Trophoblast cell (in vitro differentiated cells and primary cell): ENCODE measurements around the gene ROBO1.
A peak's percentile ranks its signal among the peaks of the same experiment; 100 is the strongest.

ENCODE experiments used
- DNase-seq, 2 donors: peaks; one replicate each; pipeline ENCODE4 v3.0.0-alpha.2; 2016
- H2AFZ ChIP-seq: 2 replicates; pipeline ENCODE4 v1.6.1; 2013; ENCODE audit warnings: low read length, moderate library complexity, mild to moderate bottlenecking; ENCODE audit not compliant: insufficient read depth, poor library complexity
- H2AK5ac ChIP-seq: 2 replicates; pipeline ENCODE4 v1.6.1; 2013; ENCODE audit warnings: mild to moderate bottlenecking, low read length
- H2BK120ac ChIP-seq: 2 replicates; pipeline ENCODE4 v1.6.1; 2013; ENCODE audit warnings: low read length, mild to moderate bottlenecking, moderate library complexity; ENCODE audit not compliant: insufficient read depth, poor library complexity
- H2BK12ac ChIP-seq: 2 replicates; pipeline ENCODE4 v1.6.1; 2013; ENCODE audit warnings: mild to moderate bottlenecking, low read length, moderate library complexity
- H2BK5ac ChIP-seq: 2 replicates; pipeline ENCODE4 v1.6.1; 2013; ENCODE audit warnings: low read length, low read depth, moderate library complexity, mild to moderate bottlenecking; ENCODE audit not compliant: poor library complexity
- H3K14ac ChIP-seq: 2 replicates; pipeline ENCODE4 v1.6.1; 2013; ENCODE audit warnings: mild to moderate bottlenecking, low read length
- H3K18ac ChIP-seq: 2 replicates; pipeline ENCODE4 v1.6.1; 2013; ENCODE audit warnings: mild to moderate bottlenecking, low read length
- H3K23ac ChIP-seq: 2 replicates; pipeline ENCODE4 v1.6.1; 2013; ENCODE audit warnings: low read length
- H3K27ac ChIP-seq: 2 replicates; pipeline ENCODE4 v1.5.1; 2013; ENCODE audit warnings: low read depth, mild to moderate bottlenecking, inconsistent platforms, low read length, moderate library complexity
- H3K27me3 ChIP-seq: 2 replicates; pipeline ENCODE4 v1.6.1; 2013; ENCODE audit warnings: inconsistent platforms, mild to moderate bottlenecking, low read length, moderate library complexity; ENCODE audit not compliant: insufficient read depth
- H3K36me3 ChIP-seq, 2 experiments: 1 replicate in 1 of 2; 2 replicates in 1 of 2; pipeline ENCODE4 v1.6.1; 2013; ENCODE audit warnings: low read length in 2 of 2, mild to moderate bottlenecking in 2 of 2, moderate library complexity in 1 of 2; ENCODE audit not compliant: insufficient read depth in 2 of 2, control insufficient read depth in 1 of 2
- H3K4ac ChIP-seq: 2 replicates; pipeline ENCODE4 v1.6.1; 2013; ENCODE audit warnings: low read depth, mild to moderate bottlenecking, low read length, moderate library complexity
- H3K4me1 ChIP-seq, 2 experiments: 1 replicate in 1 of 2; 2 replicates in 1 of 2; pipeline ENCODE4 v1.6.1; 2013; ENCODE audit warnings: low read length in 2 of 2, mild to moderate bottlenecking in 2 of 2, moderate library complexity in 1 of 2; ENCODE audit not compliant: insufficient read depth in 2 of 2, control insufficient read depth in 1 of 2
- H3K4me2 ChIP-seq: 2 replicates; pipeline ENCODE4 v1.6.1; 2013; ENCODE audit warnings: inconsistent platforms, mild to moderate bottlenecking, low read length, moderate library complexity
- H3K4me3 ChIP-seq: 2 replicates; pipeline ENCODE4 v1.5.1; 2013; ENCODE audit warnings: mild to moderate bottlenecking, low read depth, low read length, inconsistent platforms
- H3K79me1 ChIP-seq: one replicate; pipeline ENCODE4 v1.6.1; 2013; ENCODE audit warnings: low read length
- H3K79me2 ChIP-seq: 2 replicates; pipeline ENCODE4 v1.6.1; 2013; ENCODE audit warnings: low read length, mild to moderate bottlenecking; ENCODE audit not compliant: control insufficient read depth, insufficient read depth, poor library complexity
- H3K9ac ChIP-seq: 2 replicates; pipeline ENCODE4 v1.6.1; 2013; ENCODE audit warnings: mild to moderate bottlenecking, low read length
- H3K9me3 ChIP-seq: 2 replicates; pipeline ENCODE4 v1.6.1; 2013; ENCODE audit warnings: low read depth, mild to moderate bottlenecking, control low read depth, inconsistent platforms, low read length; ENCODE audit not compliant: insufficient read depth
- H4K12ac ChIP-seq: 2 replicates; pipeline ENCODE4 v1.6.1; 2013; ENCODE audit warnings: low read depth, mild to moderate bottlenecking, low read length, moderate library complexity
- H4K8ac ChIP-seq: 2 replicates; pipeline ENCODE4 v1.6.1; 2013; ENCODE audit warnings: low read depth, mild to moderate bottlenecking, low read length, moderate library complexity
- H4K91ac ChIP-seq: one replicate; pipeline ENCODE4 v1.6.1; 2013; ENCODE audit warnings: low read depth, mild to moderate bottlenecking, low read length, moderate library complexity
- WGBS: extraction: QIAGEN DNeasy Blood & Tissue Kit; methylation state at CpG from one replicate; pipeline ENCODE4 v1.1.7; 2013; ENCODE audit warnings: missing lambda C conversion rate; ENCODE audit not compliant: insufficient read length, insufficient coverage; ENCODE audit errors: extremely low coverage; 5-methylcytosine and 5-hydroxymethylcytosine counted together

The ROBO1 gene

DNA sequence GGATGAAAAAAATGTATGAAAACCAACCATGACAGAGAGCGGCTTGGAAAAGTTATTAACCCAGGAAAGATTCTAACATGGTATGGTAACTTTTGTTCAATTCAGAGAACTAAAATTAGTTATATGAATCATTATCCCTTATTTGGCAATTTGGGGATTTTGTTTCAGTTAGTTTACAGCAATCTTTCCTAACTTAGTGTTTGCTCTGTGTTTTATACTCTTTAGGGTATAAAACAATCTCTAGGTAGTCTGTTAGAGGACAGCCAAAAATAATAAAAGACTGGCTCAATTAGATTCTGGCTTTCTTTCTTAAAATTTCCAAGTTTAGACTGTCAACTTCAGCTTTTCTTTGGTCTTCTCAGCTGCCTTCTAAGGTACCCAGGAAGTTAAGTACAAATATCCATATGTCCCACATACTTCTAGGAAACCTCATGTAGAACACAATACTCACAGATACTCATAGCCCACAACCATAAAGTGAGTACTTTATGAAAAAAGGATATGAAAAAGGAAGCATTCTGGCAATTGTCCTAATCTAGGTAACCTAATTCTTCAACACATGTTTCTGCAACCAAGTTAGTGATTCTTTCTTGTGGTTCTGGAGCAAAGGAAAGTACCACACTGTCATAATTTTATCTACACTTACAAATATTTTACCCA, 849.3 kb downstream of the ROBO1 start:
- Histone ChIP-seq H3K4me3 (no peak overlapping the region), H3K14ac (no peak overlapping the region), H3K4me2 (no peak overlapping the region), H2AFZ (no peak overlapping the region), H3K79me1 (no peaks in the 10 kb centered on the region), H3K4me1 (peaks cover 0 to 1% of the 10 kb centered on the region in 2 experiments), H2BK5ac (no peak overlapping the region), H2AK5ac (no peak overlapping the region), H3K18ac (no peak overlapping the region), H2BK12ac (no peak overlapping the region), H3K23ac (no peak overlapping the region), H3K36me3 (peaks cover 0 to under 1% of the 10 kb centered on the region in 2 experiments), H3K4ac (no peak overlapping the region), H4K91ac (no peak overlapping the region), H3K79me2 (no peaks in the 10 kb centered on the region), H4K8ac (no peak overlapping the region), H3K27ac (no peak overlapping the region), H4K12ac (no peak overlapping the region), H3K9me3 (no peaks in the 10 kb centered on the region), H3K9ac (no peak overlapping the region), H3K27me3 (no peaks in the 10 kb centered on the region), H2BK120ac (no peak overlapping the region)
- DNase-seq: no peak
- no CpG with 5 or more reads among the region's 1 CpG for WGBS

DNA sequence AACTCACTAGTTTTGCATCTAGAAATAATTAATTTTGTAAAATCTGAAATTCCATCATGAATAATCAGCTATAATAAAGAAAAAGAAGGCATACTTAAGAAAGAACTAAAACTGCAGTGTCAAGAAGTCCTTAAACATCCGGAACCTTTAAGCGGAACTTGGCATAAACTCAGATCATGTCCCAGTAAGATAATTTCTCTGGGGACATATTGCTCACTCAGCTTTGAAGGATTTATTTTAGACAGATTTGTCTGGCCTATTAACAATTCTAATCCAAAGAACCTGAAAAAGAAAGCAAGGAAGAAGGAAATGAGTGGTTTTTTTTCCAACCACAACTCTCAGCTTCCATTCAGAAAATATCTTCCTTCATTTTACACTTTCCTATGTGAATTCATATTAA, 850.3 kb downstream of the ROBO1 start:
- no CpG with 5 or more reads among the region's 2 CpGs for WGBS
- no peak for DNase-seq
- Histone ChIP-seq H3K79me2 (no peaks in the 10 kb centered on the region), H3K4me1 (no peaks in the 10 kb centered on the region), H3K79me1 (no peaks in the 10 kb centered on the region), H3K18ac (no peak overlapping the region), H2BK12ac (no peak overlapping the region), H2AK5ac (no peak overlapping the region), H2AFZ (no peak overlapping the region), H4K8ac (no peak overlapping the region), H3K14ac (no peak overlapping the region), H2BK120ac (no peak overlapping the region), H3K27me3 (no peaks in the 10 kb centered on the region), H3K4me2 (no peak overlapping the region), H3K36me3 (no peaks in the 10 kb centered on the region), H3K4ac (no peak overlapping the region), H3K4me3 (no peak overlapping the region), H3K9me3 (no peaks in the 10 kb centered on the region), H3K27ac (no peak overlapping the region), H3K9ac (no peak overlapping the region), H4K12ac (no peak overlapping the region), H3K23ac (no peak overlapping the region), H2BK5ac (no peak overlapping the region), H4K91ac (no peak overlapping the region)

DNA sequence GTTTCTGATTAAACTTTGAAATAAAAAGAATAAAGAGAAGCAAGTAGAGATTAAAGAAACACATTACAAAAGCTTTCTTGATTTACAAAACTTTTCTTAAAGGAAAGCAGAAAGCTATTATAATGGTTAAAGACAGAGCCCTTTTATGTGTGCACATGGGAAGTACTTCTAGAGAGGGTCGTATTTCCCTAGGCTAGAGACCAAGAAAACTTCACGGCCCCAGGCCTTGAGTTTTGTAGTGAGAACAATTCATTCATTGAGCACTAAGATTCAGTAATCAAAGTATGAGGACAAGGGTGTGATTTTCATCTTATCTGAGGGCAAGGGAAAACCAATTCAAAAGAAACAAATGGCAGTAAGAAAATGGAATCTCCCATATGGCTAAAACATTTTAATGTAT, 854.1 kb downstream of the ROBO1 start:
- Histone ChIP-seq H3K4ac (no peak overlapping the region), H3K18ac (no peak overlapping the region), H3K4me2 (no peak overlapping the region), H3K36me3 (no peaks in the 10 kb centered on the region), H2BK12ac (no peak overlapping the region), H3K4me3 (no peak overlapping the region), H3K27ac (no peak overlapping the region), H3K4me1 (no peaks in the 10 kb centered on the region), H3K14ac (no peak overlapping the region), H3K27me3 (no peaks in the 10 kb centered on the region), H2BK120ac (no peak overlapping the region), H3K79me2 (no peaks in the 10 kb centered on the region), H2AK5ac (no peak overlapping the region), H2BK5ac (no peak overlapping the region), H3K23ac (no peak overlapping the region), H4K12ac (no peak overlapping the region), H3K9ac (no peak overlapping the region), H4K91ac (no peak overlapping the region), H4K8ac (no peak overlapping the region), H3K9me3 (no peaks in the 10 kb centered on the region), H2AFZ (no peak overlapping the region), H3K79me1 (no peaks in the 10 kb centered on the region)
- no peak for DNase-seq
- WGBS: no CpG with 5 or more reads among the region's 2 CpGs

DNA sequence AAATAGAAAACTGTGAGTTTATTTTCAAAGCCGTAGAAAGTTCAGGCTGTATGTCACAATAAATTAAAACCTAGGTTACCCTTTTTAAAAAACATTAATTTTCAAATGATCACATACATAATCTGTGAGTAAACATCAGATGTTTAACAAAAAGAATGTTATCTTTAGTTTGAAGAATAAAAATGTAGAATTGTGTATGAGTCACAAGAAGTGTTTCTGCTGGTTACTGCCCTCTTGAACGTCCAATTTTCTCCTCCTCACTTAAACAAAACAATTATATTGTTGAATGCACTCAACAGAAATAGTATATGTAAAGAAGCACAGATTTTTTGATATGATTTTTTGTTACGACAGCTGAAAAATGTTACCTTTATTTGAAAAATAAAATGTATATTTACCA, 855.1 kb downstream of the ROBO1 start:
- Histone ChIP-seq H2BK120ac (no peak overlapping the region), H4K8ac (no peak overlapping the region), H3K36me3 (no peaks in the 10 kb centered on the region), H2AK5ac (no peak overlapping the region), H3K4me1 (no peaks in the 10 kb centered on the region), H3K9ac (no peak overlapping the region), H3K79me2 (no peaks in the 10 kb centered on the region), H3K14ac (no peak overlapping the region), H3K79me1 (no peaks in the 10 kb centered on the region), H3K4me2 (no peak overlapping the region), H4K12ac (no peak overlapping the region), H2AFZ (no peak overlapping the region), H2BK12ac (no peak overlapping the region), H3K23ac (no peak overlapping the region), H3K4ac (no peak overlapping the region), H3K18ac (no peak overlapping the region), H3K27me3 (no peaks in the 10 kb centered on the region), H3K9me3 (no peaks in the 10 kb centered on the region), H2BK5ac (no peak overlapping the region), H4K91ac (no peak overlapping the region), H3K27ac (no peak overlapping the region), H3K4me3 (no peak overlapping the region)
- peak in 1 of 2 donors; percentile 57 for DNase-seq
- no CpG with 5 or more reads among the region's 3 CpGs for WGBS
